ENCODE results near the gene KRI1. TPM values are rescaled to one million over a fixed set of nuclear protein-coding genes. Genes with fewer than 3 reads are reported as not detected.
A peak's percentile ranks its signal among the peaks of the same experiment; 100 is the strongest.
"Not testable (repeated sequence)": the region's sequence is repeated elsewhere in the genome, so short reads cannot be mapped to it uniquely, and the experiment has no call there.

Gene KRI1
- total RNA-seq, 1 experiment from 2014 or later, result 57.4 TPM

DNA sequence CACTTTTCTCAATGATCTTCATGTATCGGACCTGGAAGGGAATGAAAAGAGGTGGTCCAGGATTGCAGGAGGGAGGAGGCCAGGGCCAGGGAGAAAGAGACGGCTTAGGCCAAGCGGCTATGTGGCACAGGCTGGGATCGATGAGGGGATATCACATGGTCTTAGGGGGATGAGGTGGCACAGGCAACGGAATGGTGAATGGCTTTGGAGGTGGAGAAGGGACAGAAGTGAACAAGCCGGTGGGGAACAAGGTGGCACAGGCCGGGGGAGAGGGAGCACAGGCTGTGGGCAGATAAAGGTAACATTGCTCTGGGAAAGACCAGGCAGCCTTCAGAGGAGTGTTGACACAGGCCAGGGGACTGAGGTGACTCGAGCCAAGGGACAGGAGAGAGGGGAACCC, 8.7 kb upstream of the KRI1 start:
- no peak overlapping the region for H2BK20ac ChIP-seq (ENCODE audit: low read depth, low read length, poor library complexity, severe bottlenecking)
- H3K27ac Mint-ChIP-seq, result peak overlapping the region in 2 of 3 experiments; percentile 27 to 90; a peak in 3 of 7 replicates
- TF ChIP-seq, protein P1, sequence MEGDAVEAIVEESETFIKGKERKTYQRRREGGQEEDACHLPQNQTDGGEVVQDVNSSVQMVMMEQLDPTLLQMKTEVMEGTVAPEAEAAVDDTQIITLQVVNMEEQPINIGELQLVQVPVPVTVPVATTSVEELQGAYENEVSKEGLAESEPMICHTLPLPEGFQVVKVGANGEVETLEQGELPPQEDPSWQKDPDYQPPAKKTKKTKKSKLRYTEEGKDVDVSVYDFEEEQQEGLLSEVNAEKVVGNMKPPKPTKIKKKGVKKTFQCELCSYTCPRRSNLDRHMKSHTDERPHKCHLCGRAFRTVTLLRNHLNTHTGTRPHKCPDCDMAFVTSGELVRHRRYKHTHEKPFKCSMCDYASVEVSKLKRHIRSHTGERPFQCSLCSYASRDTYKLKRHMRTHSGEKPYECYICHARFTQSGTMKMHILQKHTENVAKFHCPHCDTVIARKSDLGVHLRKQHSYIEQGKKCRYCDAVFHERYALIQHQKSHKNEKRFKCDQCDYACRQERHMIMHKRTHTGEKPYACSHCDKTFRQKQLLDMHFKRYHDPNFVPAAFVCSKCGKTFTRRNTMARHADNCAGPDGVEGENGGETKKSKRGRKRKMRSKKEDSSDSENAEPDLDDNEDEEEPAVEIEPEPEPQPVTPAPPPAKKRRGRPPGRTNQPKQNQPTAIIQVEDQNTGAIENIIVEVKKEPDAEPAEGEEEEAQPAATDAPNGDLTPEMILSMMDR (conservative IDR thresholded peaks at IDR 0.05), result no peak

DNA sequence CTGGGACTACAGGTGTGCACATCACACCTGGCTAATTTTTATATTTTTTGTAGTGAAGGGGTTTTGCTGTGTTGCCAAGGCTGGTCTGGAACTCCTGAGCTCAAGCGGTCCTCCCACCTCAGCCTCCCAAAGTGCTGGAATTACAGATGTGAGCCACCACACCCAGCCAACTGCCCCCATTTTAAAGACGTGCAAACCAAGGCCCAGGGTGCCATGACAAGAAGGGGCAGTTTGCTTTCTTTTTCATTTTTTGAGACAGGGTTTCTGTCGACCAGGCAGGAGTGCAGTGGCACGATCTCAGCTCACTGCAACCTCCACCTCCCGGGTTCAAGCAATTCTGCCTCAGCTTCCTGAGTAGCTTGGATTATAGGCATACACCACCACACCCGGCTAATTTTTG, 8.0 kb upstream of the KRI1 start:
- H3K23ac ChIP-seq (ENCODE audit: insufficient read length, low read depth, low read length); H3K79me2 ChIP-seq (ENCODE audit: insufficient read depth, low read length); H3K18ac ChIP-seq (ENCODE audit: insufficient read length, low read depth, low read length); H3K56ac ChIP-seq (ENCODE audit: insufficient read length, low read depth, low read length); H2BK15ac ChIP-seq (ENCODE audit: low read depth, low read length); H3T11ph ChIP-seq (ENCODE audit: low read length); H2BK5ac ChIP-seq (ENCODE audit: insufficient read length, low read length); DNase-seq; H3K27ac ChIP-seq (ENCODE audit: insufficient read length, low read depth, low read length); H2AK5ac ChIP-seq (ENCODE audit: insufficient read length, low read length); H3K4me1 Mint-ChIP-seq; H4K91ac ChIP-seq (ENCODE audit: insufficient read length, low read depth, low read length); H4K5ac ChIP-seq (ENCODE audit: insufficient read length, low read depth, low read length); H3K27me3 ChIP-seq (ENCODE audit: insufficient read depth, low read length); H3K4me1 ChIP-seq (ENCODE audit: insufficient read depth, low read length); H4K8ac ChIP-seq (replicated peaks; ENCODE audit: insufficient read length, low read depth, low read length); H3K4ac ChIP-seq (ENCODE audit: low read depth, low read length); H3K9me3 ChIP-seq (ENCODE audit: control insufficient read depth, low read depth, low read length); H3K23me2 ChIP-seq (ENCODE audit: insufficient read length, low read depth, low read length, poor library complexity, severe bottlenecking); H3K9ac ChIP-seq (ENCODE audit: extremely low read depth, insufficient read length, low read length); H2BK12ac ChIP-seq (ENCODE audit: insufficient read length, low read depth, low read length); H3K79me1 ChIP-seq (ENCODE audit: insufficient read depth, low read depth, low read length, poor library complexity, severe bottlenecking); H2BK120ac ChIP-seq (ENCODE audit: low read depth, low read length, poor library complexity, severe bottlenecking); H4K20me1 ChIP-seq (ENCODE audit: control insufficient read depth, insufficient read depth, insufficient read length); H3K4me3 Mint-ChIP-seq; H3K9me3 Mint-ChIP-seq; H3K14ac ChIP-seq (ENCODE audit: insufficient read depth, low read length); H2AFZ ChIP-seq (ENCODE audit: low read length); H3K27ac Mint-ChIP-seq; H2BK20ac ChIP-seq (ENCODE audit: low read depth, low read length, poor library complexity, severe bottlenecking); H3K4me2 ChIP-seq (ENCODE audit: insufficient read depth, insufficient read length, low read length); H3K27me3 Mint-ChIP-seq (ENCODE audit: low read depth): not testable (repeated sequence)
- H3K36me3 Mint-ChIP-seq (ENCODE audit: insufficient read depth in 1 of 3, low read depth in 3 of 3), result peaks cover 11 to 47% (median 35%) of the 10 kb centered on the region in 3 experiments
- WGBS (ENCODE audit: extremely low coverage, insufficient read length, low lambda C conversion rate), result no CpG with 5 or more reads among the region's 6 CpGs

More for the DNA sequence above, 8.7 kb upstream of the KRI1 start:
- Histone ChIP-seq H3K23ac (ENCODE audit: insufficient read length, low read depth, low read length) (no peak overlapping the region), H2BK12ac (ENCODE audit: insufficient read length, low read depth, low read length) (no peak overlapping the region), H4K5ac (ENCODE audit: insufficient read length, low read depth, low read length) (no peak overlapping the region), H2AFZ (ENCODE audit: low read length) (no peak overlapping the region), H3K27ac (ENCODE audit: insufficient read length, low read depth, low read length) (no peak overlapping the region), H3T11ph (ENCODE audit: low read length) (no peak overlapping the region), H3K4ac (ENCODE audit: low read depth, low read length) (no peak overlapping the region), H3K23me2 (ENCODE audit: insufficient read length, low read depth, low read length, poor library complexity, severe bottlenecking) (no peaks in the 10 kb centered on the region), H3K27me3 (ENCODE audit: insufficient read depth, low read length) (no peaks in the 10 kb centered on the region), H2BK5ac (ENCODE audit: insufficient read length, low read length) (no peak overlapping the region), H3K56ac (ENCODE audit: insufficient read length, low read depth, low read length) (no peak overlapping the region), H3K79me2 (ENCODE audit: insufficient read depth, low read length) (no peaks in the 10 kb centered on the region), H2BK15ac (ENCODE audit: low read depth, low read length) (no peak overlapping the region), H4K20me1 (ENCODE audit: control insufficient read depth, insufficient read depth, insufficient read length) (no peaks in the 10 kb centered on the region), H2AK5ac (ENCODE audit: insufficient read length, low read length) (no peak overlapping the region), H3K14ac (ENCODE audit: insufficient read depth, low read length) (no peak overlapping the region), H3K18ac (ENCODE audit: insufficient read length, low read depth, low read length) (no peak overlapping the region), H3K4me1 (ENCODE audit: insufficient read depth, low read length) (no peaks in the 10 kb centered on the region), H2BK120ac (ENCODE audit: low read depth, low read length, poor library complexity, severe bottlenecking) (no peak overlapping the region), H3K79me1 (ENCODE audit: insufficient read depth, low read depth, low read length, poor library complexity, severe bottlenecking) (no peaks in the 10 kb centered on the region), H3K9me3 (ENCODE audit: control insufficient read depth, low read depth, low read length) (no peaks in the 10 kb centered on the region), H4K91ac (ENCODE audit: insufficient read length, low read depth, low read length) (no peak overlapping the region), H3K9ac (ENCODE audit: extremely low read depth, insufficient read length, low read length) (no peak overlapping the region), H3K4me2 (ENCODE audit: insufficient read depth, insufficient read length, low read length) (no peak overlapping the region), H4K8ac (replicated peaks; ENCODE audit: insufficient read length, low read depth, low read length) (no peak overlapping the region)
- Mint-ChIP-seq H3K27me3 (ENCODE audit: low read depth) (no peaks in the 10 kb centered on the region), H3K4me1 (peaks cover 2 to 7% of the 10 kb centered on the region in 2 experiments), H3K9me3 (no peaks in the 10 kb centered on the region; a peak in 1 of 5 replicates), H3K4me3 (no peak overlapping the region), H3K36me3 (ENCODE audit: insufficient read depth in 1 of 3, low read depth in 3 of 3) (peaks cover 12 to 52% (median 39%) of the 10 kb centered on the region in 3 experiments)
- no peak for DNase-seq
- WGBS (ENCODE audit: extremely low coverage, insufficient read length, low lambda C conversion rate), result no CpG with 5 or more reads among the region's 8 CpGs
